G401.6 (cell line): ENCODE results near the gene THADA.
A peak's percentile ranks its signal among the peaks of the same experiment; 100 is the strongest.

ENCODE experiments used
- FAIRE-seq: peaks from 2 replicates; lab custom pipeline; 2012; peaks lifted over from hg19 to GRCh38; lab: Jason Lieb, UNC

The THADA gene

DNA sequence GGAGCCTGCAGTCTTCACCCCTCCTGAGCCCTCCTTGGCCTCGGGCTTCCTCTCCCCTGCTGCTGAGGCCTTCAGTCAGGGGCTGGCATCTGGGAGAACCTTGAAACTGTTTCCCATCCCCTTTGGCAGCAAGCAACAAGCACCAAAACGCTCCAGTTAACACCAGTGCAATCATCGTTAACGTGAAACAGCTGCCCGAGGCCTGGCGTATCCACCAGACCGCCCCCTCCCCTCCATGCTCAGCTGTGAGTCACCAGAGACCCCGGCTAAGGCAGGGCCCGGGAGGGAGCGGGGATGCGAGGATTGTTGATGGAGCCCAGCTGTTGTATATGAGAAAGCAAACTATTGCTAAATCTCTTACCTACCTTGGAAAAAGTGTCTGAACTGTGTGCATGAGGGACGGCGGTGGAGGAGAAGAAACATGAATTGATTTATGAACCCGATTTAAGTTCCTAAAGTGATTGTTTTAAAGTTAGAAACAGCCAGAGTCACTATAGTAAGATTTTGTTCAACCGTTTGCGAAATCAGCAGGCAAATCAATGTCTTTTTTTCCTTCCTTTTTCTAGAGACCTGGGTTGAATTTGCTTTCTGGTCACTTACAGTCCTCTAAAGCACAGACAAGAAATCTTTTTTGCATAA, 374.6 kb downstream of the THADA start:
- FAIRE-seq: peak; percentile 79

DNA sequence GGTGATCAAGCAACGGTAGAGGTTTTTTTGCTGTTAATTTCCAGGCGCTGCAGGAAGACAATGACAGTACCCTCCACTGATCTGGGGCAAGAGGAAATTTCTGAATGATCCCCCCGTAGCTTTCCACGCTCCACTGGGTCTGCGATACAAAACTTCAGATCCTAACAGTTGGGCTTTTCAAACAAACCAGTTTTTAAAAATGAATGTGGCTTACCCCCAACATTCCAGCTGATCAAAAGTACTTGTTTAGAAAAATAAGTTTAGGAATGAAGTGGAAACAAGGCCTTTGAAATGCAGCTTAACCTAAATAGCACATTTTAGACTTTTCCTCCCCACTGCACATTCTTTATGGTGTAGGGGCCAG, 375.1 kb downstream of the THADA start:
- FAIRE-seq: no peak

DNA sequence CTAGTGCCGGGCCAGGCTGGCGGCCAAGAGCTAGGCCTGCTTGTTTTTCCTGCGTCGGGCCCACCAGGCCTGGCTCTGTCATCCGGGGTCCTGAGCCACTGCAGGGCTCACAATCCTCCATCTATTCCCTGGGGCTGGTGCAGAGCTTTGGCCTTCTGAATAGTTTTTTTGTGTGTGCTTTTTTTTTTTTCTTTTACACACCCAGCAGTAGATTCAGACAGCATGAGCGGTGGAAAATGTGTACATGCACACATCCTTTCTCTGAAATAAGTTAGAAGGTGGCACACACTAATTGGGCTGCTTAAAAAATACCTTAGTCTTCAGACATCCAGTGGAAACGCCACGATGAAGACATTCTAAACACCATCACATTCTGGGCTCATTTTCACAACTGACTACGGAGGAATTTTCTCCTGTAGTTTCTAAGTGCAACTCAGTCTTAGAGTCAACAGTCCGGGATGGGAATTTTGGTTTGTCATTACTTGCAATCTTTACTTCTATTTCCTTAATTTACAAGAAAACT, 375.5 kb downstream of the THADA start:
- FAIRE-seq: no peak

DNA sequence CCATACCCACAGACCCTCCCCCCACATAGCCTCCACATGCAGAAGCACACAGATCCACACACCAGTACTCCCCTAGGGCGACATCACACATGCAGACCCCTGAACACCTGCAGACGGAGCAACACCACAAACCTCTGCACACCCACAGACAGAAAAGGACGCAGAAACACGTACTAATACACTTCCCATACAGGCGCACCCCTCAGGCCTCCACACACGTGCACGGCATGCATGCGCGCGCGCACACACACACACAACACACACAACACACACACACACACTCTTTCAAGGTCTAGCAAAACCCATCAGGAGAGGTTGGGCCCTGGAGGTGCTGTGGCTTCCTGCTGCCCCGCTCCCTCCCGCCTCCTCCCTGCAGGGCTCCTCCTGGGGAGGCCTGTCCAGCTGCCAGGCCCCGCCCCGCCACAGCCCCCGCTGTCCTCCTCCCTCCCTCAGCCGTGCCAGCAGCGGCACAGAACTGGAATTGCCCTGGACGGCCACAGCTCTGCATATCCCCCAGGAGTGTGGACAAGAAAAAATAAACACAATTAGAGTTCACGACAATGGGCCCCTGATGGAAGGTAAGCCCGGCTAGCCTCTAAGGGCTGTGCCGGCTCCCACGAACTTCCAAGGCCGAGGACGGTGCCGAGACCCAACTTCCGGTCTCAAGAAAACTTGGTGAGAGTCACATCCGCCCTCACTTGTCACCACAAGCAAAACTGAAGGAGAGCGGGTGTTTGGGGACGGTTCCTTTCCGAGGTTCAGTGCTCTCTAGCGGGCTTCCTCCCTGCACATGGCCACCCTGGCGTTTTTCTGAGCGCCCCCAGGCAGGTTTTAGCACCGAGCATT, 376.2 kb downstream of the THADA start:
- FAIRE-seq: no peak

DNA sequence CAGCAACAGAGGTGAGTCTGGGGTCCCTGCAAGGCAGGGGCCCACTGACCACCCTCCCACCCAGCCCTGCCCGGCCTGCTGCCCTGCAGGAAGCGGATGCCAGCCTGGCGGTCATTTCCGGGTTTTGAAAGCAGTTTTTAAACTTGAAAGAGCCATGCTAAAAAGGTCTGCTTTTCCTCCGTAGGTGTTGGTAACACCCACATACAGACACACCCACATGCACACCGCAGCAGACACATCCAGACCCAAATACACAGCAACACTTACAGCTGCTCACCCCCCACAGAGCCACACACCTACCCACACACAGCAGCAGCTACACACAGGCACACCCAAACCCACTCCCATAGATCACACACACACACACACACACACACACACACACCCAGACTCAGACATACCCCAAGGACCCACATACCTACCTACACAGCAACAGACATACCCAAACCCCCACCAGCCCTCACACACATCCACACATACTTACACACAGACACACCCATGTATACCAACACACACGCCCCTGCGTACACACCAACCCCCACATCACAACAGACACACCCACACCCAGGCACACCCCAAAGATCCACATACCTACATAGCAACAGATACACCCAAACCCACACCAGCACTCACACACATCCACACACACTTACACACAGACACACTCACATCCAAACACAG, 377.0 kb downstream of the THADA start:
- FAIRE-seq: no peak

DNA sequence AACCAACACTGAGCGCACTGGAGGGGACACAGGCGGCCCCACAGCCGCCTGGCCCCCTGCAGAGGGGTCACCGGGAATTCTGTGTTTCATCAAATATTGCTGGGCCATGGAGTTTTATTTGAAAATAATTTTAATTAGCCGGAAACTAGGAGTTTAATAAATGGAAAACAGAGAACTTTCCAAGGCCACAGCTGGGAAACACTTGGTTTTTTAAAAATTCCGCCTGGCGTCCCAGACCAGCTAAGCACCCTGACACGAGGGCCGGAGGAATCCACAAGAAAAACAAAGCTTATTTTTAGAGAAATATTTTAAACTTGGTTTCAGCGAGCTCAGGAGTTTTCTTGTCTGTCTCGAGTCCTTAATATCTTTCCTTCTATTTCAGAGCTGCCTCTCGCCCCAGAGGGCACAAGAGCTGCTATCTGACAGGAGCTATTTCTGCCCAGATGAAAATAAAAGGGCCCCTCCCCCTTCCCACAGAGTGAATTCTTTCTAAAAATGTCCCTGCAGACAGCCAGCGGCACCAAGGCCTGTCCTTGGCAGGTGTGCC, 377.6 kb downstream of the THADA start:
- FAIRE-seq: no peak

DNA sequence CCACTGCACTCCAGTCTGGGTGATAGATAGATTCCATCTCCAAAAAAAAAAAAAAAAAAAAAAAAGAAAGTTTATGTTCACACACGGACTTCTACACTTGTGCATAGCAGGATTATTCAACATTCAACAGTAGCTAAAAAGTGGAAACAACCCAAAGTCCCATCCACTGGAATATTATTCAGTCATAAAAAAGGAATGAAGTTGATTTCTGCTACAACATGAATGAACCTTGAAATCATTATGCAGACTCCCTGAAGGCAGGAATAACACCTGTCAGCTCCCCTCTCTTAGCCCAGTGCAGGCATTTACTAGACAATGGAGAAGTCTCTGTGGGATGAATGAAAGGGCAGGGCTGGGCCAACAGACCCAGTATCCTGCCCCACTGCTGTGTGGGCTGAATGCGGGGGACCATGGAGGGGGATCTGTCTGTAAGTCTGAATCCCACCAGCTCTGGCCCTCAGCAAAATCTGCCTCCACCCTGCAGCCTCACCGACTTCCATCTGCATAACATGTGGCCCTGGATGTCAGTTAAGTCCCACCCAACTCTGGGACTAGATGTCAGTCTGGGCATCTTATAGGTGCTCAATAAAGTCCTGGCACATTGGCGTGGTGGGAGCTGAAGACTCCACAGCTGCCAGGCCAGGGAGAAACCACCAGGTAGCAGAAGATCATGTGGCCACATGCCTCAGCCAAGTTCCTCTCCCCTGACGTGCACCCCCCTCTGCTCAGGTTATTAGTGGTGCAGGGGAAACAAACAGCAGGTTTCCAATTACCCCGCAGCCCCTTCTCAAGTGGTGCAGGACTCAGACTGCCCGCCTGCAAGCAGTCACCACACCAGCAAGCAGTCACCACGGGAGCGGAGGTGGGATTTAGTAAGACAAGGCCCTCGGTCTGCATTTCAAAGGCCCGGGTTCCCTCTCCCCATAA, 378.3 kb downstream of the THADA start:
- no peak for FAIRE-seq

DNA sequence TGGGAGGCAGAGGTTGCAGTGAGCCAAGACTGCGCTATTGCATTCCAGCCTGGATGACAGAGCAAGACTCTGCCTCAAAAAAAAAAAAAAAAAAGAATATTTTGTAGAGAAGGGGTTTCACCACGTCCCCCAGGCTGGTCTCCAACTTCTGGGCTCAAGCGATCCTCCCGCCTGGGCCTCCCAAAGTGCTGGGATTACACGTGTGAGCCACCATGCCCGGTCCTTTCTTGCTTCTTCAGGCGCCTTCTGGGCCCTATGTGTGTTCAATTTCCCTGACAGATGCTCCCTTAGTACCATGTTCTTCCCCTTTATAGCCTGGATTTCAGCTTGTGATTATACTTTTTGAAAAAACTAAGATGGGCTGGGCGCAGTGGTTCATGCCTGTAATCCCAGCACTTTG, 379.2 kb downstream of the THADA start:
- no peak for FAIRE-seq

DNA sequence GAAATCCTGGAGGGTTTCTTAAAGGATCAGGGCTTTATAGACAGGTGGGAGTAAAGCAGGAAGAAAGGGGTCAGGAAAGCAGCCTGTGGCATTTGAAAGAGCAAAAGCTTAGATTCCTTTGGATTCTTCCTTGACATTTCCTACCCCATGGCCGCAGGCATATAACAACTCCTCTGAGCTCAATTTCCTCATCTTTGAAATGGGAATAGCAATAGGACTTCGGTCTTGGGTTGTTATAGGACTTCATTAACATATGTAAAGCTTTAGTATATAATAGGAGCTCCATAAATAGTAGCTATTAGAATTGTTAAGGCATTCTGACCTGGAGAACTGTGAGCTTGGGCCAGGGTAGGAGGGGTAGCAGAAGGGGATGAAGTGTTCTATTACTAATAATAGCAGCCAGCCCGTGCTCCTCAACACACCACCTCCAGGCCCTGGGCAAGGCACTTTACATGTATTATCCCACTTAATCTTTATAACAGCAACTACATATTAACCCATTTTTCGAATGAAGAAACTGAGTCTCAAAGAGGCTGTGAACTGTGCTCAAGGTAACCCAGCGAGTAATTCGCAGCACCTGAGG, 380.1 kb downstream of the THADA start:
- no peak for FAIRE-seq

DNA sequence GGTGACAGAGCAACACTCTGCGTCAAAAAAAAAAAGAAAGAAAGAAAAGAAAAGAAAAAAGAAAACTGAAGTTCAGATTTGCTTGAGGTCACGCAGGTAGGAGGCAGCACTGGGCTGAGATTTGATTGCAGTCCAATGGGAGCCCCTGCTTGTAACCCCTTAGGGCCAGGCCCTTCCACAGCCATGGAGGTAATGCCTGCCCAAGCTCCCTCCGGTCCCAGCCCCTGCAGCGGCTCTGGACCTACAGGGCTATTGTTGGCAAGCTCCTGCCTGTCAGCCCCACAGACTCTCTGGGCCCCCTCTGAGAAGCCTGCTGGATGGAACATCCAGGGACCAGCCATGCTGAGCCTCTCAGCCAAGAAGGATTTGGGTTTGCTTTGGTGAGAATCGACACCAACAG, 381.6 kb downstream of the THADA start:
- no peak for FAIRE-seq

DNA sequence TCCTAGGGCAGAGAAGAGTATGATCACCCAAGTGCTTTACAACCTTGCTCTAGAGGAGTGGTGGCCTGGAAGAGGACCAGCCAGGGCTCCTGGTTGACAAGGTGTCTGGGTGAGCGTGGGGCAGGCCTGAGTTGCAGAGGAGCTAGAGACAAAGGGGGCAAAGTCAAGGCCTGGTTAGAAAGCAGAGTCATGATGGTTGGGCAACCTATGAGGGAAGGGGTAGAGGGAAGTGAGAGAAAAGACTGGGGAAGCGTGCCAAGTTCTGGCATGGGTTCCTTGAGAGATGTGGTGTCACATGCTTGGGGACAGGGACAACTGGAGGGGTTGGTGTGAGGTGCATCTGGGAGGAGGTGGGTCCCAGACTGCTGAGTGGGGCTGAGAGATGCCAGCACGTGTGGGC, 382.9 kb downstream of the THADA start:
- FAIRE-seq: no peak

DNA sequence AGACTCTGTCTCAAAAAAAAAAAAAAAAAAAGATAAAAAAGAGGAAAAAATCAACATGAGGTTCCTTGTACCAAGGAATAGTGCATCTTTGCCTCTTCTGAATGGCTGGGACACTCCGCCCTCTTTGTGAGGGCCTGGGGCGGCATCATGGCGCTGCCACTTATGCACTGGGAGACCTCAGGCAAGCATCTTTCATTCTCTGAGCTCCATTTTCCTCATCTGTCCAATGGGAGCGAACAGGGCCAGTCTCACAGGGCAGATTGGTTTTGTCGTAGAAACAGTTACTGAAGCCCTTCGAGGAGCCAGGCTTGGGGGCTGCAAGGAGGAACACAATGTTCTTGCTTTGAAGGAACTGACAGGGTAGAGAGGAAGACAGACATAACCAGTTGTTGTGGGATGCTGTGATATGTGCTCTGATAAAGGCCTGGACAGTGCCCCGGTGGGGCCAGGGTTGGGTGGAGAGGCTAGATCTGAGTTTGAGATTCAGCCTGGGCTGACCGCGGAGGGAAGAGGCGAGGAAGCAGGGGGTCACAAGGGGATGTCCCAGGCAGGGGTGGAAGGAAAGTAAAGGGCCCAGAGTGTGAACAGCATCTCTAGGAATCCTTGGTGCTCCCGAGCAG, 383.5 kb downstream of the THADA start:
- FAIRE-seq: no peak

DNA sequence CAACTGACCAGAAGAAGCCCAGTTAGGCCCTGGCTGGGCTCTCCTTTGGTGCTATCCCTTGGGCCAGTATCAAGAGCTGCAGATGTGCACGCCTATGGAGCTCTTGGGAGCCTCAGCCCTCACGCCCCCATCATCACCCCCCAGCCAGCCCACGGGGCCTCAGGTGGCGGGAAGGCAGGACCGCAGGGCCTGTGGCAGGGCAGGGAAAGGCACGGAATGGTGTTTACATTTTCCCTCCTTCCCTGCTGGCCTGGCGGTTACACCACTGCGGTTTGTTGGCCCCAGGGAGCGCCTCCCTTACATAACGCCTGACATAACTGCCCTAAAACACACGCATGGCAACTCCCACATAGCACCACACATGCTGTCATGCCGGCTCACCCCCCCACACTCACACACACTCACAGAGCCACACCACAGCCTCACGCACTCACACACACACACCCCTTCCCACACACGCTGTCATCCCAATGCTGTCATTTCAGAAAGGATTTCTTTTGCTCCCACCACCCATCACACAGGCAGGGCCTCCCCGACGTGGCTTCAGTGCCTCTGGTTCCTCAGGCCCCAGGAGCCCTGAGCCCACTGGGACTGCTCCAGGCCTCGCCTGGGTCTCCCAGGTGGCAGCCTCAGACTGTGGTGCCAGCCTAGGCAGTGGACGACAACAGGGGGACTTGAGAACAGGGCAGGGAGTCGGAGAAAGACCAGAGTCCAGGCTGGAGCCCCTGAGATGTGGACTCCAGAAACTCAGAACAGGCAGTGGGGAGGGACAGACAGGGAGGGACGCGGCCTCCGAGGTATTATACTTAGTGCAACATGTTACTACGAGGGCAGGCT, 385.2 kb downstream of the THADA start:
- FAIRE-seq: no peak

DNA sequence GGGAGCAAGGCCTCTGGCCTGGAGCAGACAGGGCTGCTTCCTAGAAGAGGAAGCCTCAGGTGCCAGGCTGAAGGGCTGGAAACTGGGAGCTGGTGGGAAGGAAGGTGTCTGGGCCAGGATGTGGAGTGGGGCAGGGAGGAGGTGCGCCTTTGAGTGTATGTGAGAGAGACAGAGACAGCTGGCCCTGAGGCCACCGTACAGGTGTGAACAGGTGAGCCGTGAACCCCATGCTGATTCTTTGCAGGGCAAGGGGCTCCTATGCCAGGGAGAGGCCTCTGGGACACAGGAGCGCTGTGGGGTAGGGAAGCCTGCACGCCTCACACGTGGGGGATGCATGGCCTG, 385.7 kb downstream of the THADA start:
- no peak for FAIRE-seq

DNA sequence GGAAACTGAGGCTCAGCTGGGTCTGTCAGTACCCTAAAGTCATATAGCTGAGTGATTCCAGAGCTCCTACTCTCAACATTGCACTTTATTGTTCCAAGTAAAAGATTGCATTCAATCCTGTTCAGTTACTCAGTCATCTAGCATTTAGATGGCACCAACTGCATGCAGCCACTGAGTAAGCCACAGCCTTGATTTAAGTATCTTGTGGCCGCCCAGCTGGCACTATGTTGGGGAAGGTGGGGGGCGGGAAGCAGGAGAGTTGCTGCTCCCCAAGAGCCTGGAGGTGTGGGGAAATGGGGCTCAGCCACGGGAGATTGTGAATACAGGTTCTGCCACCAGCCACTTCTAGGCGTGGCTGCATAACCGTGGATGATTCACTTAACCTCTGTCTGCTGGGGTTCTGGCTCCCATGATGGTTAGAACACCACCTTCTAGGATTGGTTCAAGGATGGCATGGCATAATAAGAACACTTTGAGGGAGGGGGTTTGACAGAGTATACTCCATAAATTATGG, 386.6 kb downstream of the THADA start:
- no peak for FAIRE-seq

DNA sequence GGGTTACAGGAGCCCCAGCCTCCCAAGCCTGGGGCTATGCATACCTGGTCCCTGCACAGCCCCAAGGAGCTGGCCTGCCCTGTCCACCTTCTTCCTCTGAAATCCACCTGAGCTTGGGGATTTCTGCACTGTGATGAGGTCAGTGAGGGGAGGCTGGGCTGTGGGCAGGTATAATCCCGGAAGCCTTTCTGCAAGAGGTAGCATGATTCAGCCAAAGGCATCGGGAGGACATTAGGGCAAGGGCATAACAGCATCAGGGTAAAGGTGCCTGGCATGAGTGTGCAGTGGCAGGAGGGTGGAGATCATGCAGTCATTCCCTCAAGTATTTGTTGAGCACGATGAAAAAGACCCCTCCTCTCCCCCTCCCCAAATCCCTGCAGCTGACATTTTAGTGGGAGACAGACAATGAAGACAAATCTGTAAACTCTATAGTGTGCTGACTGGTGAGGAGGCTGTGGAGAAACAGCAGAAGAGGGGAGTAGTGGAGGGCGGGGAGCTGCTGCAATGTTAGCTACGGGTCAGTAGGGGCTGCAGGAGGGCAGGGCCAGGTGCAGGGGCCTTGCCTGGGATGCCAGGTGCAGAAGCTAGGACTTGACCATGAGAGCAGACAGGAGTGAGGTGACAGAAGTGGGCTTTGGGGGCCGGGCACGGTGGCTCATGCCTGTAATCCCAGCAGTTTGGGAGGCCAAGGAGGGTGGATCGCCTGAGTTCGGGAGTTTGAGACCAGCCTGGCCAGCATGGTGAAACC, 388.1 kb downstream of the THADA start:
- FAIRE-seq: no peak

DNA sequence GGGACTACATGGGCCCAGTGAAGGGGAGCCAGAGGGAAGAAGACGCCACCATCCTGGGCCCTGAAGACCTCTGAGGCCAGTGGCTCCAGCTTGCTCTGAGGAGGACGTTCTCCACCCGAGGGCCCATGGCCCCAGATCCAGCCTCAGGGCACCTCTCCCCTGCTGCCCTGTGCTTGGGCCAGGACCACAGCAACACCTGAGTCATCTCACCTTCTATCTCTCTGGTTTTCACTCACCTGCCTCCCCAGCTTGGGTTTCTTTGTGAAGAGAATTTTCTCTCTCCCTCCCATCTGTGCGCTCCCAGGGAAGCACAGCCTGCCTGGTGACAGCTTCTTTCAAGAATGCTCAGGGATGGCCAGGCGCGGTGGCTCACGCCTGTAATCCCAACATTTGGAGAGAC, 389.2 kb downstream of the THADA start:
- no peak for FAIRE-seq

DNA sequence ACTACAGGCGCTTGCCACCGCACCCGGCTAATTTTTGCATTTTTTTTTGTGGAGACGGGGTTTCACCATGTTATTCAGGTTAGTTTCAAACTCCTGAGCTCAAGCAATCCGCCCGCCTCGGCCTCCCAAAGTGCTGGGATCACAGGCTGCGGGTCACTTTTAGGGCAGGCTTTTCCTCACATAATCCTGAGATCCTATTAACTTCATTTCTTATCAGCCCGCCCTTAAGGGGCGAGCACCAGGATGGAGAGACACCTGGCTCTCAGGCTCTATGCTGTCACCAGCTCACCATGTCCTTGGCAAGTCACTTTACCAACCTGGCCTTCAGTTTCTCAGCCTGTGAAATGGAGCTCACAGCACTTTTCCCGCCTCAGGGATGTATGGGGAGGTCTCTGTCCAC, 392.5 kb downstream of the THADA start:
- FAIRE-seq: no peak

DNA sequence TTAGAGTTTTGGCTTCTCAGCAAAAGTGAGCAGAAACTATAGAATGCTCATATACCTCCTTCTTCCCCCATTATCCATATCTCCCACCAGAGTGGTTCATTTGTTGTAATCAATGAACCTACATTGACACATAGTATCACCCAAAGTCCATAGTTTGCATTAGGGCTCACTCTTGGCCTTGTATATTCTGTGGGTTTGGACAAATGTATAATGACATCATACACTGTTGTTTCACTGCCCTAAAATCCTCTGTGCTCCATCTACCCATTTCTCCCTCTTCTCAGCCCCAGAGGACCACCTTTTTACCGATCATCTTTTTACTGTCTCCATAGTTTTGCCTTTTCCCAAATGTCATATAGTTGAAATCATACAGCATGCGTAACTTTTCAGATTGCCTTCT, 393.5 kb downstream of the THADA start:
- FAIRE-seq: no peak
